Keratinocyte (primary cell): Measurements from ENCODE around the gene AIP. TPM values are rescaled to one million over a fixed set of nuclear protein-coding genes. Genes with fewer than 3 reads are reported as not detected.

Source experiments
- DNase-seq: peaks from one replicate; pipeline ENCODE4 v3.0.0-alpha.2; 2011; ENCODE audit warnings: low read depth, missing footprints, low spot score
- FAIRE-seq: peaks from 2 replicates; lab custom pipeline; 2011; peaks lifted over from hg19 to GRCh38; lab: Jason Lieb, UNC
- H2AFZ ChIP-seq: 2 replicates; pipeline ENCODE4 v1.6.0; 2012; ENCODE audit warnings: low read length, control low read depth, inconsistent platforms; ENCODE audit not compliant: control insufficient read depth
- H3K27ac ChIP-seq: 2 replicates; pipeline ENCODE4 v1.5.1; 2011; ENCODE audit warnings: low read length; ENCODE audit not compliant: control insufficient read depth, insufficient read depth
- H3K27me3 ChIP-seq: 3 replicates; pipeline ENCODE4 v1.6.0; 2011; ENCODE audit warnings: low read length; ENCODE audit not compliant: control insufficient read depth, insufficient read depth; ENCODE audit errors: extremely low read depth
- H3K36me3 ChIP-seq, 2 experiments: 2 replicates in 1 of 2; 3 replicates in 1 of 2; pipeline ENCODE4 v1.5.1; 2011; ENCODE audit warnings: low read length in 2 of 2, mild to moderate bottlenecking in 1 of 2; ENCODE audit not compliant: control insufficient read depth in 2 of 2, insufficient read depth in 2 of 2; ENCODE audit errors: extremely low read depth in 1 of 2
- H3K4me1 ChIP-seq: 3 replicates; pipeline ENCODE4 v1.5.1; 2011; ENCODE audit warnings: low read length; ENCODE audit not compliant: control insufficient read depth, insufficient read depth; ENCODE audit errors: extremely low read depth
- H3K4me2 ChIP-seq: 3 replicates; pipeline ENCODE4 v1.6.0; 2011; ENCODE audit warnings: low read depth, low read length; ENCODE audit not compliant: control insufficient read depth, insufficient read depth; ENCODE audit errors: extremely low read depth
- H3K4me3 ChIP-seq, 3 experiments: fragments of 200-600 bp in 1 of 3; sonication (generic) in 1 of 3; 2 replicates in 2 of 3; 3 replicates in 1 of 3; pipeline ENCODE4 v1.5.1; 2011 to 2016; ENCODE audit warnings: low read length in 3 of 3, mild to moderate bottlenecking in 3 of 3, control low read depth in 2 of 3, inconsistent platforms in 1 of 3, low read depth in 1 of 3, mixed read lengths in 1 of 3, mixed run types in 1 of 3, moderate library complexity in 1 of 3; ENCODE audit not compliant: control insufficient read depth in 2 of 3, insufficient read depth in 2 of 3; ENCODE audit errors: extremely low read depth in 1 of 3
- H3K79me2 ChIP-seq: 2 replicates; pipeline ENCODE4 v1.6.0; 2012; ENCODE audit warnings: low read length; ENCODE audit not compliant: control insufficient read depth, insufficient read depth
- H3K9ac ChIP-seq: 3 replicates; pipeline ENCODE4 v1.6.0; 2011; ENCODE audit warnings: low read length; ENCODE audit not compliant: control insufficient read depth, insufficient read depth; ENCODE audit errors: extremely low read depth
- H3K9me1 ChIP-seq: 3 replicates; pipeline ENCODE4 v1.6.0; 2011; ENCODE audit warnings: low read length; ENCODE audit not compliant: control insufficient read depth, insufficient read depth; ENCODE audit errors: extremely low read depth
- H3K9me3 ChIP-seq: 2 replicates; pipeline ENCODE4 v1.5.1; 2012; ENCODE audit warnings: low read depth, low read length; ENCODE audit not compliant: control insufficient read depth
- H4K20me1 ChIP-seq: 3 replicates; pipeline ENCODE4 v1.6.0; 2011; ENCODE audit warnings: low read length; ENCODE audit not compliant: control insufficient read depth, insufficient read depth; ENCODE audit errors: extremely low read depth
- EZH2 ChIP-seq: IDR thresholded peaks from one replicate; pipeline ENCODE4 v1.6.1; 2012; ENCODE audit warnings: inconsistent platforms, mild to moderate bottlenecking, low read length, moderate library complexity
- dilution Hi-C: fragments of 300-500 bp; cut with MboI; formaldehyde crosslinking; loops from one replicate; pipeline ENCODE4 v1.7.0; 2020; ENCODE audit warnings: low sequenced_read_pairs; ENCODE audit not compliant: extremely low pct_ligation_motif_present
- polyA plus RNA-seq, 5 experiments: library from polyadenylated mRNA; depleted of rRNA in 3 of 5; stranded (reverse) in 3 of 5; stranded (forward) in 1 of 5; unstranded in 1 of 5; fragments of >200 nt; gene quantifications; 1 replicate in 1 of 5; 2 replicates in 3 of 5; 3 replicates in 1 of 5; pipeline versions ENCODE4 v1.2.1 to v1.2.3, GENCODE V29; 2011 to 2012; ENCODE audit warnings: missing spikeins in 2 of 5, low read depth in 1 of 5, low replicate concordance in 1 of 5
- TF ChIP-seq, protein P1 (sequence below), 3 experiments: IDR thresholded peaks in 1 of 3; conservative IDR thresholded peaks in 1 of 3; optimal IDR thresholded peaks in 1 of 3; 2 replicates in 2 of 3; 3 replicates in 1 of 3; pipeline versions ENCODE3 to v1.5.1; 2011; ENCODE audit warnings: low read length in 3 of 3, mild to moderate bottlenecking in 3 of 3, moderate library complexity in 2 of 3, control low read depth in 1 of 3, inconsistent platforms in 1 of 3; ENCODE audit not compliant: insufficient read depth in 2 of 3; ENCODE audit errors: extremely low read depth in 1 of 3

The AIP gene
- polyA plus RNA-seq, 1 donor (not counting 4 experiments of a cell fraction or from before 2014, with no cell fraction given) = 32.5 TPM

DNA sequence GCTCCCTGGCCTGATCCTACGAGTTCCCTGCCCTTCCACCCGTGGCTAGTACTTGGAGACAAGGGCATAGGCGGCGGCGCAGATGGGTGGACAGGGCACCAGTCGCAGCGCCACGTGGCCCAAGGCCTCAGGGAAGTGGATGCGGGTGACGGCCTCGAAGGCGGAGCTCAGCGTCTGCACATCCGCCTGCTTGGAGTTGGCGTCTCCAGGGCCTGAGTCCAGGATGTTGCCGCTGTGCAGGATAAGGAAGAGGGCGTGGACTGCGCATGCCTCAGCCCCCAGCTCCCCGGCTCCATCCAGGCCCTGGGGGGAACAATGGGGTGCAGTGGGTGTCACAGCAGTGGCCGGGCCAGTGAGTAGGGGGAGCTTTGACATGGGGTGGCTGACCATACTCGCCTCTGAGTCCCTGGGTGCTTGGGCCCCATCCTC lies 15.7 kb downstream of the AIP start:
- Histone ChIP-seq H3K9me1 (no peaks in the 10 kb centered on the region), H3K27me3 (no peaks in the 10 kb centered on the region), H3K4me3 (no peak overlapping the region), H3K27ac (no peak overlapping the region), H4K20me1 (no peaks in the 10 kb centered on the region), H3K9me3 (no peaks in the 10 kb centered on the region), H3K4me1 (no peaks in the 10 kb centered on the region), H2AFZ (no peak overlapping the region), H3K9ac (no peak overlapping the region), H3K36me3 (peaks cover 9 to 28% of the 10 kb centered on the region in 2 experiments), H3K4me2 (no peak overlapping the region), H3K79me2 (peaks cover 1% of the 10 kb centered on the region)
- no peak for FAIRE-seq
- dilution Hi-C loops = no loop called here
- no peak for TF ChIP-seq EZH2
- TF ChIP-seq, protein P1, sequence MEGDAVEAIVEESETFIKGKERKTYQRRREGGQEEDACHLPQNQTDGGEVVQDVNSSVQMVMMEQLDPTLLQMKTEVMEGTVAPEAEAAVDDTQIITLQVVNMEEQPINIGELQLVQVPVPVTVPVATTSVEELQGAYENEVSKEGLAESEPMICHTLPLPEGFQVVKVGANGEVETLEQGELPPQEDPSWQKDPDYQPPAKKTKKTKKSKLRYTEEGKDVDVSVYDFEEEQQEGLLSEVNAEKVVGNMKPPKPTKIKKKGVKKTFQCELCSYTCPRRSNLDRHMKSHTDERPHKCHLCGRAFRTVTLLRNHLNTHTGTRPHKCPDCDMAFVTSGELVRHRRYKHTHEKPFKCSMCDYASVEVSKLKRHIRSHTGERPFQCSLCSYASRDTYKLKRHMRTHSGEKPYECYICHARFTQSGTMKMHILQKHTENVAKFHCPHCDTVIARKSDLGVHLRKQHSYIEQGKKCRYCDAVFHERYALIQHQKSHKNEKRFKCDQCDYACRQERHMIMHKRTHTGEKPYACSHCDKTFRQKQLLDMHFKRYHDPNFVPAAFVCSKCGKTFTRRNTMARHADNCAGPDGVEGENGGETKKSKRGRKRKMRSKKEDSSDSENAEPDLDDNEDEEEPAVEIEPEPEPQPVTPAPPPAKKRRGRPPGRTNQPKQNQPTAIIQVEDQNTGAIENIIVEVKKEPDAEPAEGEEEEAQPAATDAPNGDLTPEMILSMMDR (optimal IDR thresholded peaks at IDR 0.05 in 1 of 3, IDR thresholded peaks at IDR 0.05 in 1 of 3, conservative IDR thresholded peaks at IDR 0.05 in 1 of 3; ENCODE audit: extremely low read depth in 1 of 3, insufficient read depth in 2 of 3, low read length in 3 of 3) = no peak
- DNase-seq = no peak

DNA sequence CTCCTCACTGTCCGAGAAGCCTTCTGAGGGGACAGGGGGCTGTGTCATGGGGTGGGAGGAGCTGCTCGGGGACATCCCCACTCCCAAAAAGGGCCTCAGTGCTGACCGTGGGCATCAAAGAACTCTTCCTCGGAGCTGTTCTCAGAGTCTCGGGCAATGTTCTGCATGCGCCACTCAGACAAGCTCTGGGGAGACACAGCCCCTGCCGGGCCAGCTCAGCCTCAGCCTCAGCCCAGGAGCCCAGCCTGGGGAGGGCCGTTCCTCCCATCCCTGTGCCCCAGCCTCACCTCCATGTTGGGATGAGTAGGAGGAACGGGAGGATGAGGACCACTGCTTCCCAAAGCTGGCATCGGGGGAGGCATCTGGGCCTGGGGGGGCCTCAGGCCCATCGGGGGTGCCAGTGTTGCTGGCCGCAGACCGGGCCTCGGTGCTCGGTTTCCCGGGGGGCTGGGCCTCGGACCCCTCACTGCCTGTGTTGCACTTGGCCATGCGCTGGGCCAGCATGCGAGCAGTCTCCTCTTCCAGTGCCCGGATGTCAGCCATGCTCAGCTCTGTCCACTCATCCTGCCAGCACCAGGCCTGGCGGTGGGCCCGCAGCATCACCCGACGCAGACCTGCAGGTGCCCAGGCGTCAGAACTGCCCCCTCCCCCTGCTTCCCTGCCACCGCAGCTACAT lies 17.1 kb downstream of the AIP start:
- Histone ChIP-seq H3K36me3 (peaks cover 9 to 25% of the 10 kb centered on the region in 2 experiments), H3K9me1 (no peaks in the 10 kb centered on the region), H3K4me1 (no peaks in the 10 kb centered on the region), H3K27ac (no peak overlapping the region), H3K9me3 (no peaks in the 10 kb centered on the region), H3K9ac (no peak overlapping the region), H3K4me2 (no peak overlapping the region), H3K27me3 (no peaks in the 10 kb centered on the region), H3K79me2 (peaks cover 8% of the 10 kb centered on the region), H4K20me1 (no peaks in the 10 kb centered on the region), H2AFZ (no peak overlapping the region), H3K4me3 (no peak overlapping the region)
- DNase-seq = no peak
- dilution Hi-C loops = no loop called here
- no peak for FAIRE-seq
- no peak for TF ChIP-seq EZH2
- TF ChIP-seq, protein P1 (optimal IDR thresholded peaks at IDR 0.05 in 1 of 3, IDR thresholded peaks at IDR 0.05 in 1 of 3, conservative IDR thresholded peaks at IDR 0.05 in 1 of 3; ENCODE audit: extremely low read depth in 1 of 3, insufficient read depth in 2 of 3, low read length in 3 of 3) = no peak
